Uterus (tissue), 4 donors: ENCODE results near the gene CDY2A. TPM values are rescaled to one million over a fixed set of nuclear protein-coding genes. Genes with fewer than 3 reads are reported as not detected.
"Not testable (repeated sequence)": the region's sequence is repeated elsewhere in the genome, so short reads cannot be mapped to it uniquely, and the experiment has no call there.

Experiments used
- DNase-seq, 2 donors: peaks; one replicate each; pipeline ENCODE4 v3.0.0-alpha.2; 2019 to 2020
- H3K27ac ChIP-seq, 2 donors: fragments of 200-600 bp; sonication (generic); 1 replicate in 1 of 2; 2 replicates in 1 of 2; pipeline ENCODE4 v1.5.1; 2016 to 2018
- H3K27me3 ChIP-seq, 2 donors: fragments of 200-600 bp; sonication (generic); one replicate each; pipeline ENCODE4 v1.5.1; 2018 to 2019; ENCODE audit warnings: control low read depth in 1 of 2
- H3K36me3 ChIP-seq, 2 donors: fragments of 200-600 bp; sonication (generic); one replicate each; pipeline ENCODE4 v1.5.1; 2019; ENCODE audit warnings: control low read depth in 1 of 2
- H3K4me1 ChIP-seq, 2 donors: fragments of 200-600 bp; sonication (generic); one replicate each; pipeline ENCODE4 v1.5.1; 2018 to 2019; ENCODE audit warnings: control low read depth in 1 of 2
- H3K4me3 ChIP-seq, 2 donors: fragments of 200-600 bp; sonication (generic); 1 replicate in 1 of 2; 2 replicates in 1 of 2; pipeline ENCODE4 v1.5.1; 2018 to 2019; ENCODE audit warnings: mild to moderate bottlenecking in 1 of 2
- H3K9me3 ChIP-seq, 2 donors: fragments of 200-600 bp; sonication (generic); one replicate each; pipeline ENCODE4 v1.5.1; 2019; ENCODE audit warnings: control low read depth in 1 of 2
- intact Hi-C: fragments of 100-400 bp; cut with DNase I; formaldehyde crosslinking; loops from one replicate; pipeline ENCODE4 v1.15.1; 2023; ENCODE audit warnings: low total_unique reads
- total RNA-seq, 4 donors: library from RNA; depleted of rRNA in 3 of 4; stranded (reverse); fragments of >200 nt in 3 of 4; gene quantifications; one replicate each; pipeline versions ENCODE4 v1.1.0 to v1.2.4, GENCODE V29; 2014 to 2023
- donor health status: DM: yes; HTN: yes; CAD: no.

Gene CDY2A, protein sequence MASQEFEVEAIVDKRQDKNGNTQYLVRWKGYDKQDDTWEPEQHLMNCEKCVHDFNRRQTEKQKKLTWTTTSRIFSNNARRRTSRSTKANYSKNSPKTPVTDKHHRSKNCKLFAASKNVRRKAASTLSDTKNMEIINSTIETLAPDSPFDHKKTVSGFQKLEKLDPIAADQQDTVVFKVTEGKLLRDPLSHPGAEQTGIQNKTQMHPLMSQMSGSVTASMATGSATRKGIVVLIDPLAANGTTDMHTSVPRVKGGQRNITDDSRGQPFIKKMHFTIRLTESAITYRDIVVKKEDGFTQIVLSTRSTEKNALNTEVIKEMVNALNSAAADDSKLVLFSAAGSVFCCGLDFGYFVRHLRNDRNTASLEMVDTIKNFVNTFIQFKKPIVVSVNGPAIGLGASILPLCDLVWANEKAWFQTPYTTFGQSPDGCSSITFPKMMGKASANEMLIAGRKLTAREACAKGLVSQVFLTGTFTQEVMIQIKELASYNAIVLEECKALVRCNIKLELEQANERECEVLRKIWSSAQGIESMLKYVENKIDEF
- total RNA-seq, result not detected

DNA sequence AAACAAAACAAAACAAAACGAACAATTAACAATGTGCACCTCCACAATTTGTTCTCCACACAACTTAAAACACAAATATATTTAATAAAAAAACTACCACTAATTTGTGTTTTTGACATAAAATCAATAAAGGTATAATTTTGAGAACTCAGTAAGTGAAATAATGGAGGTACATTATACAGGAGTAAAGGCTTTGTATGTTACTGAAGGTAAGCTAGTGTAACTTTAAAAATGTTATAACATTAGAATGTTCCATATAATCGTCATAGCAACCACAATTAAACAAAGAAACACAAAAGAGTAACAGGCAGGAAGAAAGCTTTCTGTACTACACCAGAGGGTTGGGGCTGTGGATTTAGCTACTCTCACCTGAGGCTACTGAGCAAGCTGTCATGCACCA, at the start of gene CDY2A:
Gene CDY2A (plus strand): TSS at position 301 of the 400 bp plus-strand sequence. CDS start 328 bp downstream, outside the sequence.
- H3K27ac ChIP-seq, H3K9me3 ChIP-seq, H3K36me3 ChIP-seq, DNase-seq, H3K4me3 ChIP-seq, intact Hi-C loops, H3K4me1 ChIP-seq, H3K27me3 ChIP-seq: not testable (repeated sequence)

DNA sequence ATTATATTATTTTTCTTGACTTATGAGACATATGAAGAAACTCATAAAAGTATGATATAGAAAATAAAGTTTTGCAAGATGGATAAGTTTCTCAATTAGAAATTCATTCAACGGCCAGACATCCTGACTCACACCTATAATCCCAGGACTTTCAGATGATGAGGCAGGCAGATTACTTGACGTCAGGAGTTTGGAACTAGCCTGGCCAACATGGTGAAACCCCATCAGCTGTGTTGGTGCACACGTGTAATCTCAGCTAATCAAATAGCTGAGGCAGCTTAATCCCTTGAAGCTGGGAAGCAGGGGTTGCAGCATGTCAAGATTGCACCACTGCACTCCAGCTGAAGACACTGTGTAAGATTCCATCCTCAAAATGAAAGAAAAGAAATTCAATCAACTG, 28.0 kb upstream of the CDY2A start:
- DNase-seq, H3K4me1 ChIP-seq, H3K4me3 ChIP-seq, H3K36me3 ChIP-seq, intact Hi-C loops, H3K9me3 ChIP-seq, H3K27me3 ChIP-seq, H3K27ac ChIP-seq: not testable (repeated sequence)

DNA sequence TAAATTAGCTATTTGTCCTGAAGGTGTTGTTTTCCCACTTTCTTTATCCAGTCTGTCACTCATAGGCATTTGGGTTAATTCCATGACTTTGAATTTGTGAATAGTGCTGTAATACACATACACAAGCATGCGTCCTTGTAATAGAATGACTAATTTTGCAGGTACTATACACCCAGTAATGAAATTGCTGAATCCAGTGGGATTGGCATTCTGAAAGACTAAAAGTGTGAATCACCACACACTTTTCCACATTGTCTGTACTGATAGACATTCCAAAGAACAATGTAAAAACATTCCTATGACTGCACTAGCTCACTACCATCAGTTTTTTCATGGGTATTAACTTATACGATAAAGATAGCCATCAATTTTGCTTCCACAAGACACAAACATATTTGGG, 27.3 kb upstream of the CDY2A start:
- H3K27ac ChIP-seq, H3K27me3 ChIP-seq, H3K36me3 ChIP-seq, H3K9me3 ChIP-seq, H3K4me1 ChIP-seq, DNase-seq, H3K4me3 ChIP-seq, intact Hi-C loops: not testable (repeated sequence)

DNA sequence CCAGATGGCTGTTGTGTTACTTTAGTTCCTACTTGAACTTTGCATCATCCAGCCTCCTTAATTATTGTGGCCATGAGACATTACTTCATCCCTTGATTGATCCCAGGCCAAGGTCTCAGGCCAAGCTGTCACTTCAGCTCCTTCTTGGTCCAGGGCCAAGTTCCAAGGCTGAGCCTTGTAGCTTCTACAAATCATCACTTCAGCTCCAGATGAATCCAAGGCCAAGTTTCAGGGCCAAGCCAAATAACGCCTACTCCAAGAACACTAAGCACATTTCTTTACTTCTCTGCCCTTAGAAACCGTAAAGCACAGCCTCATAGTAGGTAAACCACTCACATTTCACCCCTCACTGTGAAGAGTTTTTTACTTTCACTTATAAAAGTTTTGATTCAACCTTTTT, 1.7 kb upstream of the CDY2A start:
- H3K9me3 ChIP-seq, H3K4me1 ChIP-seq, H3K27me3 ChIP-seq, H3K4me3 ChIP-seq, H3K27ac ChIP-seq, H3K36me3 ChIP-seq, DNase-seq, intact Hi-C loops: not testable (repeated sequence)

DNA sequence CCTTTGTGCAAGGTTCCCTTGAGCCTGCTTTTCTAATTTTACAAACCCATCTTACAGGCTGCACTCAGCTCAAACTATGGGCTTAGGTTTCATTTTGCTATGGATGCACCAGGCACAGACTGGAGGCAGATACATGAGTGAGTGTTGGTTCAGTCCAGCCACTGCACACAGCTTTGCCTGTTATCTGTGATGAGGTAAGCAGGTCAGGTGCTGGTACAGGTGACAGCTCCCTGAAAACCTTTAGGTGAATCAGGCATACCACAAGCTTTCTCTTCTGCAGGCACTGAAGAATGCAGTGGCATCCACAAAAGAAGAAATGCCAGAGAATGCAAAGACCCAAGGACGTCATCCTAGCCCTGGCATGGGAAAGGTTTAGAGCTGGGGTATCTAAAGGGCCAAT, 3.3 kb downstream of the CDY2A start:
- H3K27me3 ChIP-seq, H3K4me1 ChIP-seq, intact Hi-C loops, DNase-seq, H3K27ac ChIP-seq, H3K36me3 ChIP-seq, H3K4me3 ChIP-seq, H3K9me3 ChIP-seq: not testable (repeated sequence)

DNA sequence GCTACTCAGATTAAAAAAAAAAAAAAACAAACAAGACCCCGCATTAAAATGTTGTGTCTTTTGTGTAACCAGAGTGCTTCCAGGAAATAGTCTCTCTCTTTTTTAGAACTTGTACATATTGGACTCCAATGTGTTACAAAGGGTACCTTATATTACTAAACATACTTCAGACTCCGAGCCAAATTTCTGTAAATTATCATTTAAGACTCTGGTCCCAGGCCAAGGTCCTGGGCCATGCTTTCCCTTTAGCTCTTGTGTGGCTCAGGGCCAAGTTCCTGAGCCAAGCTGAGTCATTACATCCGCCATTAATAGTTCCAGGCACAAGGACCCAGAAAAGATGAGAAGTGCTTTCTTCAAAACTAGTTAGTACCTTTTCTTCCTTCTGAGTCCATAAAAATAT, 4.6 kb downstream of the CDY2A start:
- H3K9me3 ChIP-seq, H3K27me3 ChIP-seq, H3K36me3 ChIP-seq, H3K4me3 ChIP-seq, H3K4me1 ChIP-seq, intact Hi-C loops, H3K27ac ChIP-seq, DNase-seq: not testable (repeated sequence)

DNA sequence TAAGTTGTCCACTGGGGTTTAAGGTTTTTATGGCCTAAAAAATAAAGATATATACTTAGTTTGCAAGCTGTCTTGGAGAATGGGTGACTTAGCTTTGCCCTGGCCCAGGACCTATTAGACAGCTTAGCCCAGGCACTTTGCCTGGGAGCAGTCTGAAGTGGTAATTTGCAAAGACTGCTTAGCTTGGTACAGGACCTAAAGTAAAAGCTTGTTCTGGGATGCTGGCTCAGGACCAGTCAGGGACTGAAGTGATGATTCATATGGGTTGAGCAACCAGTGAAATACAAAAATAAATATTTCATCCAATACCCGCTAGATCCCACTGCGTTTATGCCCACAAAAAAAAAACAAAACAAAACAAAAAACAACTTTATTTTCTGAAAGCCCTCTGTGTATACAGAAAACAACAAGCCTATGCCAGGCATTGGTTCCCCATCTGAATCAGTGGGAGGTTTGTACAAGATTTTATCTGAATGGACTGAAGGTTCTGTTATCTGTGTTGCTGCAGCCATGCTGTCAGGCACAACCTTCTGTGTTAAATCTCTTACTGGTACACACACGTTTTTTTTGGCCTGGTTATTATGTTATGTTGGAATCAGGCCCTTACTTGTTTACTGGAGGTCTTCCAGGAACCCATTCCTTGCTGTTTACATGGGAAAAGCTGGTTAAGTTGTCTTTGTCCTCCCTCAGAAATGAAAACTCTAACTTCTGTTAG, 8.7 kb downstream of the CDY2A start:
- H3K27ac ChIP-seq, H3K4me3 ChIP-seq, H3K36me3 ChIP-seq, H3K27me3 ChIP-seq, intact Hi-C loops, H3K4me1 ChIP-seq, H3K9me3 ChIP-seq, DNase-seq: not testable (repeated sequence)

DNA sequence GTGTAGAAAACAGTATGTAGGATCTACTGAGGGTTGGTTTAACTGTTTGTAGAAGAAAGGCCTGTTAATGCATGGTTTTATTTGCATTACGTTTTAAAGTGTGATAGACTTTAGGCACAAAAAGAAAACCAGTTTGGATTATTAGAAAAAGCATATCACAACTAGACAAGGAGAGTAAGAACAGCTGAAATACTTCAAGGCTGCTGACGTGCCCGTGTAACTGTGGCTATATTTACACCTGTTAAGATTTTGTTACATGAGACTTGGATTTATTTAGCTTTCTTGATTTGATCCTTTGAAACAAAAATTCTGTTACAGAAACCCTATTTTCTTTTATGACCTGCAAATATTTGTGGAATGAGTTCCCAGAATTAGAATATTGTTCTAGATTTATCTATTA, 9.3 kb downstream of the CDY2A start:
- DNase-seq, H3K27me3 ChIP-seq, H3K4me1 ChIP-seq, intact Hi-C loops, H3K36me3 ChIP-seq, H3K4me3 ChIP-seq, H3K9me3 ChIP-seq, H3K27ac ChIP-seq: not testable (repeated sequence)

DNA sequence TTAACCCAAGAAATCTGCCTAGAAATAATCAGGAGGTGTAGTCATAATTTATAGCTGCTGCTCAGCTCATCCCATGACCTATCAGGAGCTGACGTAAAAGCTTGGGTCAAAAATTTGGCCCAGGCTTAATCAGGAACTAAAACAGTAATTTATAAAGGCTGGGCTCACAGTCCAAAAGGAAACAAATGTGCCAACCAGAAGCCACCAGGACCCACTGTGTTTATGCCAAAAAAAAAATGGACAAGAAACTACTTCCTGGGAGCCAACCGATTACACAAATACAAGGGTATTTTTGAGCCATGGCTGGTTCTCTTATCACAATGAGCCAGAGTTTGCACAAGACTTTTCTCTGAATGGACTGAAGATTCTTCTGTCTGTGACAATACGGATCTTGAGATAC, 19.4 kb downstream of the CDY2A start:
- H3K27me3 ChIP-seq, H3K27ac ChIP-seq, intact Hi-C loops, H3K4me1 ChIP-seq, H3K4me3 ChIP-seq, H3K9me3 ChIP-seq, H3K36me3 ChIP-seq, DNase-seq: not testable (repeated sequence)

DNA sequence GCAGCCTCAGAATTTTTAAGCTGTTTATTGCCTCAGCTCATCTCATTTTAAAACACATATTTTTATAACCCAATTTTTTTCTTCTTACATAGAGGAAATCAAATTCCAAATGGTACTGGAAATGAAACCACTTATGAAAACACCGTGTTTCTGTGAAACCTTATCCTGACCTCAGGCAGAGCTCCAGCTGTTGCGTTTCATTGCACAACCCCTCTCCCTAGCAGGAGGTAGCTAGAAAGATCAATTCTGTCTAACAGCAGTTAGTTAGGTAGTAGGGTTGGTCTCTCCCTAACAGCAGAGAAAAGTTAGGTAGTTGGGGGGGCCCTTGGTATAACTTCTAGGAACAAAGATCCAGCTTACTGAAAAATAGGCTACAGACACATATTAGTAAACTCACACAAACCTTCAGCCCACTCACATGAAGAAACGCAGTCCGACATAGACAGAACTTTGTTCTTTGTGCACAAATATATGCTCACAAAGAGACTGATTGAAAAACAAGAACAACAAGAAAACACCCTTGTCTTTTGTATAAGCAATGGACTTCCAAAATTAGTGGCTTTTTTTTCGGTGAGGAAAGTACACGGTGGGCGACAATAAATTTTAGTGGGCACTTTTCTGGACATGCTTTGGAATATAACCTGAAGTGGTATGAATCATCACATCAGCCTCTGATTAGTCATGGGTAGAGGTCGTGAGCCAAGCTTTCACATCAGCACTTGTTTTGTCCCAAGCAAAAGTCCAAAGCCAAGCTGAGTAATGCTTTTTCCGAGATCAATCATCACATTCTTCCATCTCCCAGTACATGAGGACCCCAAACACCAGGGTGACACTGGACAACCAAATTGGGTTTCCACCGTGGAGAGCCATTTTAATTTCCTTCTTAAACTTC, 22.8 kb downstream of the CDY2A start:
- H3K27ac ChIP-seq, H3K4me3 ChIP-seq, intact Hi-C loops, H3K9me3 ChIP-seq, DNase-seq, H3K36me3 ChIP-seq, H3K4me1 ChIP-seq, H3K27me3 ChIP-seq: not testable (repeated sequence)

DNA sequence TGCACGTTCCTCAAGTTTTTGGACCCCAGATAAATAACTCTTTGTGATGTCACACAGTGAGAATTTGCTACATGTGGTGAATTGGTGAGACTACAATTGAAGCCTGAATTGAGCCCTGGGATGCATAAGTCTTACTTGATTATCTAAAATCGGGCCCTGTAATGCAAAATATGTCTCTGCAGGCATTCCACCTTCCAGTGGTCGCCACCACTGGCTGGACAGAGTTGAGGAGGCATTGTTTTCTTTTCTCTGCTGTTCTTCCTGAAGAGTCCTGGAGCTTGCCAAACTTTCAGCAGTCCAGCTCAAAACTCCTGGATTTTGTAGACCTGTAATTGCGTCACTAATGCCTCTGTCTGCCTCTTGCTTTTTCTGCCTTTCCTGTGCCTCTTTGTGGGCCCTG, 23.5 kb downstream of the CDY2A start:
- intact Hi-C loops, H3K36me3 ChIP-seq, H3K27ac ChIP-seq, H3K27me3 ChIP-seq, H3K4me3 ChIP-seq, DNase-seq, H3K4me1 ChIP-seq, H3K9me3 ChIP-seq: not testable (repeated sequence)

DNA sequence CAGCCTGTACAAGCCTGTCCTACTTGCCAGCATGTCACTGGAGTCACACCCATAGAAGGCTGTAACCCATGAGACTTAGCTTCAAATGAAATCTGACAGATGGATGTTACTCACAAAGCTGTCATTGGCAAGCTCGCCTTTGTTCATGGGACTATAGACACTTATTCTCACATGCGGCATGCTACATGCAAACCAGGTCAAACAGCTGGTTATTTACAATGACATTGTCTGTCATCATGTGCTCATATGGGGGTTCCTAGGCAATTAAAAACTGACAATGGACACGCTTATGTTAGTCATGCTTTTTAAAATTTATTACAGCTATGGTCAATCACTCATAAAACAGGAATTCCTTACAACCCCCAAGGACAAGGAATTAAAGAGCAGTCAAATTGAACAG, 30.9 kb downstream of the CDY2A start:
- intact Hi-C loops, H3K4me3 ChIP-seq, H3K27ac ChIP-seq, H3K4me1 ChIP-seq, H3K9me3 ChIP-seq, H3K36me3 ChIP-seq, H3K27me3 ChIP-seq, DNase-seq: not testable (repeated sequence)

DNA sequence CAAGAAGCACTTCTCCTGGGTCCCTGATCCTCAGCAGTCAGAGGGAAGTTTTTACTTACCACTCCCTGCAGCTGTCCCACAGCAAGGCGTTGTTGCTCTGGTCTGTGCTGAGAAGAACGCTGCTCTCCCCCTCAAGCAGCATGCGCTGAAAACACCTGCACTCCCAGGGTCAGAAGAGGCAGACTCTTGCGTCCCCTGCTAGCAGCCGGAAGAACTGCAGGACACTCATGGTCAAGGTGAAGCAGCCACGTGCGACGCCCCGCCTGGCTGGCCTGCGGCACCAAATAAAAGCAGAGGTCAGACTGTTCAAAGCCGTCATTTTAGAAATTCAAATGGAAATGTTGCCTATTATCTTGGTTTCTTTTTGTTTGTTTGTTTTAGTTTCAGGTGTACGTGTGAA, 47.9 kb downstream of the CDY2A start:
- DNase-seq, H3K27me3 ChIP-seq, H3K27ac ChIP-seq, H3K4me1 ChIP-seq, intact Hi-C loops, H3K9me3 ChIP-seq, H3K36me3 ChIP-seq, H3K4me3 ChIP-seq: not testable (repeated sequence)
